Loucy (cell line): ENCODE measurements around the gene ZNF501.

Experiments
- H2AFZ ChIP-seq: fragments of 200-600 bp; sonication (generic); 2 replicates; pipeline ENCODE4 v1.6.0; 2016; ENCODE audit warnings: antibody characterized with exemption, mild to moderate bottlenecking, low read length, moderate library complexity
- H3F3A ChIP-seq: fragments of 200-600 bp; 2 replicates; pipeline ENCODE4 v1.6.0; 2016; ENCODE audit warnings: antibody characterized with exemption, low read depth, mild to moderate bottlenecking
- H3K27me3 ChIP-seq: fragments of 200-600 bp; sonication (generic); 2 replicates; pipeline ENCODE4 v1.6.1; 2014; ENCODE audit warnings: low read length, mild to moderate bottlenecking; ENCODE audit not compliant: insufficient read depth, poor library complexity, severe bottlenecking
- H3K36me3 ChIP-seq: fragments of 200-600 bp; sonication (generic); 2 replicates; pipeline ENCODE4 v1.6.1; 2016; ENCODE audit warnings: low read length; ENCODE audit not compliant: insufficient read depth
- H3K4me1 ChIP-seq: fragments of 200-600 bp; sonication (generic); 2 replicates; pipeline ENCODE4 v1.5.1; 2014; ENCODE audit warnings: low read length, mild to moderate bottlenecking; ENCODE audit not compliant: insufficient read depth, poor library complexity, severe bottlenecking
- H3K4me2 ChIP-seq: fragments of 200-600 bp; sonication (generic); 2 replicates; pipeline ENCODE4 v1.6.0; 2014; ENCODE audit warnings: antibody characterized with exemption, low read length, low read depth, mild to moderate bottlenecking; ENCODE audit not compliant: poor library complexity, severe bottlenecking
- H3K4me3 ChIP-seq: fragments of 200-600 bp; sonication (generic); 2 replicates; pipeline ENCODE4 v1.5.1; 2014; ENCODE audit warnings: low read length, mild to moderate bottlenecking, mixed read lengths; ENCODE audit not compliant: poor library complexity, severe bottlenecking
- H3K79me2 ChIP-seq: fragments of 200-600 bp; sonication (generic); 2 replicates; pipeline ENCODE4 v1.6.1; 2014; ENCODE audit warnings: low read length; ENCODE audit not compliant: insufficient read depth
- H3K9ac ChIP-seq: fragments of 200-600 bp; sonication (generic); 2 replicates; pipeline ENCODE4 v1.6.0; 2014; ENCODE audit warnings: mild to moderate bottlenecking, low read depth, low read length, moderate library complexity; ENCODE audit not compliant: poor library complexity, severe bottlenecking
- H3K9me2 ChIP-seq: fragments of 200-600 bp; sonication (generic); replicated peaks from 2 replicates; pipeline ENCODE4 v1.6.1; 2016; ENCODE audit warnings: low read depth, low read length, mixed read lengths
- H3K9me3 ChIP-seq: fragments of 200-600 bp; sonication (generic); 2 replicates; pipeline ENCODE4 v1.6.1; 2014; ENCODE audit warnings: mild to moderate bottlenecking, antibody characterized with exemption, low read length, low read depth; ENCODE audit not compliant: insufficient read depth
- H4K20me1 ChIP-seq: fragments of 200-600 bp; sonication (generic); 2 replicates; pipeline ENCODE4 v1.6.0; 2014; ENCODE audit warnings: antibody characterized with exemption, low read length, mild to moderate bottlenecking; ENCODE audit not compliant: insufficient read depth, poor library complexity, severe bottlenecking
- EZH2phosphoT487 ChIP-seq: fragments of 200-600 bp; IDR thresholded peaks from 2 replicates; pipeline ENCODE4 v1.6.1; 2018; ENCODE audit warnings: antibody characterized with exemption, mild to moderate bottlenecking, moderate library complexity, borderline replicate concordance
- TF ChIP-seq, protein P1 (sequence below): fragments of 200-600 bp; sonication (generic); conservative IDR thresholded peaks from 2 replicates; pipeline ENCODE4 v1.5.1; 2014; ENCODE audit warnings: mild to moderate bottlenecking, antibody characterized with exemption, low read length

Gene ZNF501

DNA sequence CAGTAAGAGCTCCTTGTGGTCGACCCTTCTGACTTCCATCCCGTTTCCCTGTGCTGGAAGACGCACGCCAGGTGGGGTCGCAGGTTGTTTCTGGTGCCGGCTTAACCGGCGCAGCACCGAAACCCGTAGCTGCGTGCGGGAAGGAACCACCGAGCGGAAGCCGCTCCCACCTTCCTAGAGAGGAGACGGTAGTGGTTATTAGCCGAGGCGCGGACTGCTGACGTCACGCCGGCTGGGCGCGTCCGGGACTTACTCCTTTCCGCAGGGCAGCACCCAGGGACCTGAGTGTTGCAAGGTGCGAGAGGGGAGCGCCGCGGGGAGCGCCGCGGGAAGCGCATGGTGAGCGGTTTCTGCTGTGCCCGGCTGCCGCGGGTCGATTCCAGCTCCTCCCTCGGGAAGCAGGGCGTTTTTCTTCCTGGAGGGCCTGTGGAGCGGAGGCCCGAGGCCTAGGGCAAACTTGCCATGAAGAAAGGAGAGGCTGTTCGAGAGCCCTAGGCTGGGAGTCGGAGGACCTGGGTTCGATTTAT, at the start of gene ZNF501:
TSS of gene ZNF501 (plus strand) at position 252 of the 527 bp plus-strand sequence. CDS start 4,787 bp downstream, outside the sequence.
- Histone ChIP-seq H3K4me2 (peak within 1 kb of the TSS; percentile 61), H4K20me1 (no peaks in the 10 kb centered on the region), H3K9me3 (peaks cover 23% of the 10 kb centered on the region; the same call in 1 of the 2 replicates), H3K9ac (peak within 1 kb of the TSS; percentile 71), H3K79me2 (no peaks in the 10 kb centered on the region), H3F3A (no peaks in the 10 kb centered on the region), H3K9me2 (no peaks in the 10 kb centered on the region), H3K4me1 (no peaks in the 10 kb centered on the region), H2AFZ (peak within 1 kb of the TSS; percentile 93), H3K4me3 (peak within 1 kb of the TSS; percentile 77), H3K36me3 (no peaks in the 10 kb centered on the region), H3K27me3 (peaks cover 4% of the 10 kb centered on the region)
- TF ChIP-seq, protein P1, sequence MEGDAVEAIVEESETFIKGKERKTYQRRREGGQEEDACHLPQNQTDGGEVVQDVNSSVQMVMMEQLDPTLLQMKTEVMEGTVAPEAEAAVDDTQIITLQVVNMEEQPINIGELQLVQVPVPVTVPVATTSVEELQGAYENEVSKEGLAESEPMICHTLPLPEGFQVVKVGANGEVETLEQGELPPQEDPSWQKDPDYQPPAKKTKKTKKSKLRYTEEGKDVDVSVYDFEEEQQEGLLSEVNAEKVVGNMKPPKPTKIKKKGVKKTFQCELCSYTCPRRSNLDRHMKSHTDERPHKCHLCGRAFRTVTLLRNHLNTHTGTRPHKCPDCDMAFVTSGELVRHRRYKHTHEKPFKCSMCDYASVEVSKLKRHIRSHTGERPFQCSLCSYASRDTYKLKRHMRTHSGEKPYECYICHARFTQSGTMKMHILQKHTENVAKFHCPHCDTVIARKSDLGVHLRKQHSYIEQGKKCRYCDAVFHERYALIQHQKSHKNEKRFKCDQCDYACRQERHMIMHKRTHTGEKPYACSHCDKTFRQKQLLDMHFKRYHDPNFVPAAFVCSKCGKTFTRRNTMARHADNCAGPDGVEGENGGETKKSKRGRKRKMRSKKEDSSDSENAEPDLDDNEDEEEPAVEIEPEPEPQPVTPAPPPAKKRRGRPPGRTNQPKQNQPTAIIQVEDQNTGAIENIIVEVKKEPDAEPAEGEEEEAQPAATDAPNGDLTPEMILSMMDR = no peak
- TF ChIP-seq EZH2phosphoT487 = no peak

DNA sequence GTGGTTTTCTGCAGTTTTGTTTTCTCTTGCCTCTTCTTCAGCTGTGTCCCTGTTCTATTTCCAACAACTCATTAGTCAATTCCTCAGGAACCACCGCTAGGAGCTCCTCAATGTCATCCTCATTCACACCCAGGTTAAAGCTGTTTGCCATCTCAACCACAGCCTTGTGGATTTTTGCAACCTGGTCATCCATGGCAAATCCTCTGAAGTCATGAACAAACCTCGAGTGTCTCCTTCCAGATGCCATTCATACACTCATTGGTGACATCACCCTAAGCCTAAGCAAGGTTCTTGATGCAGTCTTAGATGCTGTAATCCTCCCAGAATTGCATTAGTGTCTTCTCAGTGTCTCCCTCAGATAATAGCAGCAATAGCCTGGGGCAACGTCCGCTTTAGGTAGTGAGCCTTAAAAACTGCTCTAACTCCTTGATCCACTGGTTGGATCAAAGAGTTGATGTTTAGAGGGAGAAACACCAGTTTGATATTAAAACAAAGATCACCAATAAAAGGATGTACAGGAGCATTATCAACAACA, 48.4 kb upstream of the ZNF501 start:
- peaks cover 10% of the 10 kb centered on the region; the same call in 1 of the 2 replicates for H3K79me2 ChIP-seq
- no peaks in the 10 kb centered on the region for H4K20me1 ChIP-seq
- H3K4me1 ChIP-seq = peaks cover 31% of the 10 kb centered on the region
- H3K9me2 ChIP-seq = no peaks in the 10 kb centered on the region
- no peaks in the 10 kb centered on the region for H3K27me3 ChIP-seq
- H3K4me2 ChIP-seq = no peak overlapping the region
- no peaks in the 10 kb centered on the region for H3K9me3 ChIP-seq
- H3F3A ChIP-seq = no peaks in the 10 kb centered on the region
- H3K36me3 ChIP-seq = no peaks in the 10 kb centered on the region
- H3K4me3 ChIP-seq = no peak overlapping the region
- no peak overlapping the region for H3K9ac ChIP-seq
- no peak overlapping the region for H2AFZ ChIP-seq
- TF ChIP-seq EZH2phosphoT487 = no peak
- TF ChIP-seq, protein P1 = no peak

DNA sequence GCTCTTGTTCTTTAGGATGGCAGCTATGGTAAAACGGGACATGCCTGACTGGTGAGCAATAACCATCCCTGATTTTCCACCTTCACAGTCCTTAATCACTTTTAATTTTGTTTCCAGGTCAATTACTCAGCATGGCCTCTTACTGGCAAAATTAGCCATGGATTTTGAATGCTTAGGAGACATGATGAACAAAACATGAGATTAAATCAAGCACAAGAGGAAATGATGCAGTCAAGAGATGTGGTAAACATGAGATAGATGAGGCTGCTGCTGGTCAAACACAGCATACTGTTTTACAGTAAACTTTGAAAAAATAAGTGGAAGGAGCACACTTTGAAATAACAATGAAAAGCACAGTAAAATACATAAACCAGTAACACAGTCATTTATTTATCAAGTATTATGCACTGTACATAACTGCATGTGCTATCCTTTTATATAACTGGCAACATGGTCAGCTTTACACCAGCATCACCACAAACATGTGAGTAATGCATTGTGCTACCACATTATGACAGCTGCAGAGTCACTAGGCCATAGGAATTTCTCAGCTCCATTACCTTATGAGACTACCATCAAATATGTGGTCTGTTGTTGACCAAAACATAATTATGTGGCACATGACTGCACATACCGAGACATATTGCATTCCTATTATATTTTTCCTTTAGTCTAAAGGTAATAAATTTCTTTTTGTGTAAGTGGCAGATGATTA, 47.1 kb upstream of the ZNF501 start:
- H3K9ac ChIP-seq = no peak overlapping the region
- TF ChIP-seq, protein P1 = no peak
- no peak for TF ChIP-seq EZH2phosphoT487
- no peak overlapping the region for H2AFZ ChIP-seq
- H3K27me3 ChIP-seq = peaks cover 2% of the 10 kb centered on the region
- peaks cover 10% of the 10 kb centered on the region; the same call in 1 of the 2 replicates for H3K79me2 ChIP-seq
- no peaks in the 10 kb centered on the region for H3F3A ChIP-seq
- H4K20me1 ChIP-seq = no peaks in the 10 kb centered on the region
- H3K36me3 ChIP-seq = no peaks in the 10 kb centered on the region
- H3K4me3 ChIP-seq = no peak overlapping the region
- no peaks in the 10 kb centered on the region for H3K9me2 ChIP-seq
- peaks cover 3% of the 10 kb centered on the region; the same call in 1 of the 2 replicates for H3K9me3 ChIP-seq
- H3K4me2 ChIP-seq = no peak overlapping the region
- peaks cover 23% of the 10 kb centered on the region for H3K4me1 ChIP-seq
